ENCODE data around the gene BICD2.

GRCh38 chr9:92764381-92764987 lies at the start of gene BICD2:
- TF ChIP-seq CTCF (IDR thresholded peaks at IDR 0.05) (no peak), EP300 (IDR thresholded peaks at IDR 0.05) (no peak)

All from upper lobe of left lung (tissue), 4 donors.